Spleen (tissue), 7 donors: ENCODE results near the gene ATP10B.
"Not testable (repeated sequence)": the region's sequence is repeated elsewhere in the genome, so short reads cannot be mapped to it uniquely, and the experiment has no call there.

Source experiments
- CTCF ChIP-seq, 11 experiments: fragments of 200-600 bp in 7 of 11; fragments of 450-650 bp in 4 of 11; sonication (generic) in 4 of 11; IDR thresholded peaks in 8 of 11; conservative IDR thresholded peaks in 3 of 11; 1 replicate in 7 of 11; 2 replicates in 4 of 11; pipeline versions ENCODE4 v1.4.0 to v1.8.0; 2016 to 2021; ENCODE audit warnings: antibody characterized with exemption in 11 of 11, inconsistent platforms in 4 of 11, mild to moderate bottlenecking in 1 of 11
- POLR2A ChIP-seq, 3 donors: fragments of 450-650 bp; IDR thresholded peaks; one replicate each; pipeline ENCODE4 v1.5.1; 2017; ENCODE audit warnings: antibody characterized with exemption in 3 of 3, mild to moderate bottlenecking in 1 of 3
- donor health status: DM: no; HTN: no; CAD: no; lungs with moderate emphysema.
- donor health status: DM: no; HTN: no; CAD: no.
- donor health status: DM: no; HTN: no; CAD: no.

DNA sequence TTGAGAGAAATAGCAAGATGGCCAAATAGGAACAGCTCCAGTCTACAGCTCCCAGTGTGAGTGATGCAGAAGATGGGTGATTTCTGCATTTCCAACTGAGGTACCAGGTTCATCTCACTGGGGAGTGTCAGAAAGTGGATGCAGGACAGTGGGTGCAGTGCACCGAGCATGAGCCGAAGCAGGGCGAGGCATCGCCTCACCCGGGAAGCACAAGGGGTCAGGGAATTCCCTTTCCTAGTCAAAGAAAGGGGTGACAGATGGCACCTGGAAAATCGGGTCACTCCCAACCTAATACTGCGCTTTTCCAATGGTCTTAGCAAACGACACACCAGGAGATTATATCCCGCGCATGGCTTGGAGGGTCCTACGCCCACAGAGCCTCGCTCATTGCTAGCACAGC is 39.0 kb downstream of the ATP10B start:
- not testable (repeated sequence) for TF ChIP-seq CTCF (IDR thresholded peaks at IDR 0.05 in 8 of 11, conservative IDR thresholded peaks at IDR 0.05 in 3 of 11); POLR2A (IDR thresholded peaks at IDR 0.05)
